IMR-90 (cell line): Measurements from ENCODE around the gene DNAJC3. TPM values are rescaled to one million over a fixed set of nuclear protein-coding genes. Genes with fewer than 3 reads are reported as not detected.

ENCODE experiments used
- ATAC-seq: fragments of 200-7000 bp; cut with Tn5 transposase; 2 replicates; pipeline ENCODE4 v1.9.1; 2020; ENCODE audit warnings: low read depth, mild to moderate bottlenecking, moderate library complexity
- BruUV-seq: library from RNA; stranded (reverse); fragments of 400-500 nt; replicated peaks from 2 replicates; lab custom pipeline; 2021; lab: Mats Ljungman, UMichigan
- CTCF ChIA-PET: fragments of 300-600 bp; formaldehyde crosslinking; extraction: SDS; loops from one replicate; lab custom pipeline; 2021; ENCODE audit warnings: antibody characterized with exemption; lab: Yijun Ruan, JAX
- POLR2A ChIA-PET: fragments of 300-600 bp; sonication (Branson Sonifier 250); formaldehyde crosslinking; loops from one replicate; lab custom pipeline; 2022; ENCODE audit warnings: antibody characterized with exemption; ENCODE audit not compliant: unreplicated experiment; lab: Charles Lee
- DNase-seq: peaks from one replicate; pipeline ENCODE4 v3.0.0; 2013
- H2AFZ ChIP-seq: replicated peaks from 2 replicates; pipeline ENCODE3; 2013; ENCODE audit warnings: low read length, mild to moderate bottlenecking; ENCODE audit not compliant: poor library complexity
- H2AK5ac ChIP-seq: 2 replicates; pipeline ENCODE4 v1.6.1; 2013; ENCODE audit warnings: low read depth, low read length, inconsistent platforms
- H2AK9ac ChIP-seq: replicated peaks from 2 replicates; pipeline ENCODE3; 2013; ENCODE audit warnings: mild to moderate bottlenecking, low read depth, low read length, moderate library complexity; ENCODE audit not compliant: poor library complexity
- H2BK120ac ChIP-seq: 2 replicates; pipeline ENCODE4 v1.6.1; 2013; ENCODE audit warnings: low read depth, low read length, inconsistent platforms
- H2BK15ac ChIP-seq: 3 replicates; pipeline ENCODE4 v1.6.1; 2013; ENCODE audit warnings: low read depth, low read length, inconsistent platforms
- H2BK20ac ChIP-seq: 2 replicates; pipeline ENCODE4 v1.6.1; 2013; ENCODE audit warnings: low read depth, mild to moderate bottlenecking, inconsistent platforms, low read length, moderate library complexity
- H2BK5ac ChIP-seq: 2 replicates; pipeline ENCODE4 v1.6.1; 2013; ENCODE audit warnings: mild to moderate bottlenecking, low read depth, low read length, inconsistent platforms; ENCODE audit not compliant: poor library complexity, severe bottlenecking
- H3K14ac ChIP-seq: replicated peaks from 2 replicates; pipeline ENCODE4 v1.6.1; 2013; ENCODE audit warnings: low read depth, low read length, inconsistent platforms
- H3K18ac ChIP-seq: 2 replicates; pipeline ENCODE4 v1.6.1; 2013; ENCODE audit warnings: low read depth, low read length, control low read depth
- H3K23ac ChIP-seq: 2 replicates; pipeline ENCODE4 v1.6.1; 2013; ENCODE audit warnings: low read depth, low read length, inconsistent platforms
- H3K27ac ChIP-seq: 2 replicates; pipeline ENCODE4 v1.5.1; 2013; ENCODE audit warnings: mild to moderate bottlenecking, control low read depth, low read length; ENCODE audit not compliant: insufficient read depth
- H3K27me3 ChIP-seq: 2 replicates; pipeline ENCODE4 v1.6.1; 2013; ENCODE audit warnings: low read length; ENCODE audit not compliant: control insufficient read depth, insufficient read depth
- H3K36me3 ChIP-seq: 2 replicates; pipeline ENCODE4 v1.6.1; 2013; ENCODE audit warnings: low read length, mixed read lengths; ENCODE audit not compliant: control insufficient read depth, insufficient read depth
- H3K4ac ChIP-seq: 2 replicates; pipeline ENCODE4 v1.6.1; 2013; ENCODE audit warnings: low read depth, low read length, inconsistent platforms
- H3K4me1 ChIP-seq: 2 replicates; pipeline ENCODE4 v1.6.1; 2013; ENCODE audit warnings: low read length, mixed read lengths; ENCODE audit not compliant: control insufficient read depth, insufficient read depth
- H3K4me2 ChIP-seq: 2 replicates; pipeline ENCODE4 v1.6.1; 2013; ENCODE audit warnings: low read depth, mild to moderate bottlenecking, control low read depth, low read length, moderate library complexity
- H3K4me3 ChIP-seq: 2 replicates; pipeline ENCODE4 v1.5.1; 2013; ENCODE audit warnings: low read depth, mild to moderate bottlenecking, control low read depth, low read length, moderate library complexity; ENCODE audit not compliant: insufficient read depth
- H3K56ac ChIP-seq: 2 replicates; pipeline ENCODE4 v1.6.1; 2013; ENCODE audit warnings: low read length, inconsistent platforms; ENCODE audit not compliant: insufficient read depth; ENCODE audit errors: extremely low read depth
- H3K79me1 ChIP-seq, 2 experiments: 2 replicates each; pipeline ENCODE4 v1.6.1; 2013; ENCODE audit warnings: low read length in 2 of 2, inconsistent platforms in 1 of 2, low read depth in 1 of 2
- H3K9ac ChIP-seq: 2 replicates; pipeline ENCODE4 v1.6.1; 2013; ENCODE audit warnings: low read depth, low read length, control low read depth
- H3K9me1 ChIP-seq: 2 replicates; pipeline ENCODE4 v1.6.1; 2013; ENCODE audit warnings: low read length, inconsistent platforms; ENCODE audit not compliant: insufficient read depth
- H3K9me3 ChIP-seq: 2 replicates; pipeline ENCODE4 v1.6.1; 2013; ENCODE audit warnings: low read length; ENCODE audit not compliant: control insufficient read depth, insufficient read depth
- H4K20me1 ChIP-seq: 2 replicates; pipeline ENCODE4 v1.6.1; 2013; ENCODE audit warnings: low read length, inconsistent platforms; ENCODE audit not compliant: insufficient read depth
- H4K5ac ChIP-seq: 2 replicates; pipeline ENCODE4 v1.6.1; 2013; ENCODE audit warnings: mild to moderate bottlenecking, low read depth, low read length, control low read depth
- H4K8ac ChIP-seq, 2 experiments: 2 replicates each; pipeline ENCODE4 v1.6.1; 2013; ENCODE audit warnings: low read depth in 2 of 2, low read length in 2 of 2, control low read depth in 1 of 2, inconsistent platforms in 1 of 2
- H4K91ac ChIP-seq: 2 replicates; pipeline ENCODE4 v1.6.1; 2013; ENCODE audit warnings: low read depth, low read length, inconsistent platforms; ENCODE audit not compliant: insufficient read depth
- BHLHE40 ChIP-seq: fragments of 150-350 bp; IDR thresholded peaks from 2 replicates; pipeline ENCODE4 v1.6.1; 2016; ENCODE audit warnings: mild to moderate bottlenecking, low read depth, low read length
- CHD1 ChIP-seq: IDR thresholded peaks from 2 replicates; pipeline ENCODE4 v1.6.1; 2012; ENCODE audit warnings: low read depth, low read length, improper control_type of control experiment
- ELK1 ChIP-seq: fragments of 150-350 bp; IDR thresholded peaks from 2 replicates; pipeline ENCODE4 v1.6.1; 2016; ENCODE audit warnings: low read depth, mild to moderate bottlenecking, low read length, moderate library complexity, borderline replicate concordance
- MAFK ChIP-seq: IDR thresholded peaks from 2 replicates; pipeline ENCODE4 v1.6.1; 2012; ENCODE audit warnings: low read depth, low read length, improper control_type of control experiment
- MAZ ChIP-seq: IDR thresholded peaks from 2 replicates; pipeline ENCODE4 v1.6.1; 2012; ENCODE audit warnings: low read depth, mild to moderate bottlenecking, low read length, improper control_type of control experiment, moderate library complexity, borderline replicate concordance
- MXI1 ChIP-seq: IDR thresholded peaks from 2 replicates; pipeline ENCODE4 v1.6.1; 2012; ENCODE audit warnings: low read depth, mild to moderate bottlenecking, low read length, moderate library complexity, borderline replicate concordance
- NFE2L2 ChIP-seq: fragments of 150-350 bp; IDR thresholded peaks from 2 replicates; pipeline ENCODE4 v1.6.1; 2016; ENCODE audit warnings: low read depth, mild to moderate bottlenecking, low read length
- POLR2A ChIP-seq: IDR thresholded peaks from 2 replicates; pipeline ENCODE4 v1.6.1; 2012; ENCODE audit warnings: mild to moderate bottlenecking, low read depth, low read length
- RAD21 ChIP-seq: IDR thresholded peaks from 2 replicates; pipeline ENCODE4 v1.6.1; 2012; ENCODE audit warnings: low read length, improper control_type of control experiment
- RFX5 ChIP-seq: IDR thresholded peaks from 2 replicates; pipeline ENCODE4 v1.8.0; 2012; ENCODE audit warnings: low read depth, mild to moderate bottlenecking, low read length, moderate library complexity
- SMC3 ChIP-seq: fragments of 150-350 bp; IDR thresholded peaks from 2 replicates; pipeline ENCODE4 v1.6.1; 2016; ENCODE audit warnings: low read depth, mild to moderate bottlenecking, antibody characterized with exemption, low read length, moderate library complexity
- USF2 ChIP-seq: fragments of 150-350 bp; IDR thresholded peaks from 2 replicates; pipeline ENCODE4 v1.6.1; 2017; ENCODE audit warnings: mild to moderate bottlenecking, antibody characterized with exemption, low read length, low read depth
- WGBS, 2 experiments: methylation state at CpG; one replicate each; pipeline versions ENCODE4 v1.1.5 to v1.1.7; 2013; ENCODE audit warnings: missing lambda C conversion rate in 2 of 2; ENCODE audit not compliant: insufficient read length in 1 of 2; ENCODE audit errors: extremely low coverage in 2 of 2; 5-methylcytosine and 5-hydroxymethylcytosine counted together
- dilution Hi-C: fragments of 300-500 bp; cut with HindIII; formaldehyde crosslinking; loops from one replicate; pipeline ENCODE4 v1.14.3; 2018; ENCODE audit warnings: low sequenced_read_pairs; ENCODE audit not compliant: unreplicated experiment
- in situ Hi-C: fragments of 300-500 bp; cut with MboI; formaldehyde crosslinking; loops from 3 replicates; pipeline ENCODE4 v1.14.3; 2019; ENCODE audit warnings: low sequenced_read_pairs, inconsistent platforms, mixed read lengths
- intact Hi-C: fragments of 100-400 bp; cut with micrococcal nuclease; formaldehyde crosslinking; loops from 2 replicates; pipeline ENCODE4 v1.10.0; 2022
- polyA plus RNA-seq, 3 experiments: library from polyadenylated mRNA; depleted of rRNA; stranded (reverse); fragments of >200 nt; gene quantifications; 2 replicates each; pipeline ENCODE4 v1.2.3, GENCODE V29; 2012; ENCODE audit warnings: low replicate concordance in 1 of 3
- total RNA-seq: library from RNA; depleted of rRNA; stranded (reverse); fragments of >200 nt; gene quantifications from 2 replicates; pipeline ENCODE4 v1.2.3, GENCODE V29; 2012
- TF ChIP-seq, protein P1 (sequence below): conservative IDR thresholded peaks from 2 replicates; pipeline ENCODE4 v1.5.1; 2012; ENCODE audit warnings: mild to moderate bottlenecking, low read depth, low read length, improper control_type of control experiment

DNAJC3 gene
- total and polyA plus RNA-seq, 2 of the 4 experiments (the other 2 are of a cell fraction): 10.7 to 28.5 TPM

- no peak overlapping the region for H2BK20ac ChIP-seq
- peaks cover 0 to 26% of the 10 kb centered on the region in 2 experiments; a peak in 2 of 4 replicates for H3K79me1 ChIP-seq
- no peaks in the 10 kb centered on the region for H3K9me3 ChIP-seq
- no peak overlapping the region for H3K4me3 ChIP-seq
- no peak overlapping the region for H4K91ac ChIP-seq
- H3K36me3 ChIP-seq: no peaks in the 10 kb centered on the region
- H4K20me1 ChIP-seq: peaks cover 29% of the 10 kb centered on the region
- no peak overlapping the region for H3K23ac ChIP-seq
- in situ Hi-C loops (no loop called here), dilution Hi-C loops (no loop called here), intact Hi-C loops (no loop called here)
- no peak overlapping the region for H3K18ac ChIP-seq
- no peak overlapping the region for H3K14ac ChIP-seq
- no peak overlapping the region for H2AK5ac ChIP-seq
- no peak overlapping the region for H2BK5ac ChIP-seq
- no peak overlapping the region for H3K4me2 ChIP-seq
- H3K9ac ChIP-seq: no peak overlapping the region
- H2AK9ac ChIP-seq: no peak overlapping the region
- no peaks in the 10 kb centered on the region for H3K27me3 ChIP-seq
- ATAC-seq: no peak
- H3K27ac ChIP-seq: no peak overlapping the region
- CTCF ChIA-PET: no interaction called here
- no peaks in the 10 kb centered on the region for H3K4me1 ChIP-seq
- H2AFZ ChIP-seq: no peak overlapping the region
- no peak overlapping the region for H4K8ac ChIP-seq
- no peak for TF ChIP-seq NFE2L2
- TF ChIP-seq, protein P1, sequence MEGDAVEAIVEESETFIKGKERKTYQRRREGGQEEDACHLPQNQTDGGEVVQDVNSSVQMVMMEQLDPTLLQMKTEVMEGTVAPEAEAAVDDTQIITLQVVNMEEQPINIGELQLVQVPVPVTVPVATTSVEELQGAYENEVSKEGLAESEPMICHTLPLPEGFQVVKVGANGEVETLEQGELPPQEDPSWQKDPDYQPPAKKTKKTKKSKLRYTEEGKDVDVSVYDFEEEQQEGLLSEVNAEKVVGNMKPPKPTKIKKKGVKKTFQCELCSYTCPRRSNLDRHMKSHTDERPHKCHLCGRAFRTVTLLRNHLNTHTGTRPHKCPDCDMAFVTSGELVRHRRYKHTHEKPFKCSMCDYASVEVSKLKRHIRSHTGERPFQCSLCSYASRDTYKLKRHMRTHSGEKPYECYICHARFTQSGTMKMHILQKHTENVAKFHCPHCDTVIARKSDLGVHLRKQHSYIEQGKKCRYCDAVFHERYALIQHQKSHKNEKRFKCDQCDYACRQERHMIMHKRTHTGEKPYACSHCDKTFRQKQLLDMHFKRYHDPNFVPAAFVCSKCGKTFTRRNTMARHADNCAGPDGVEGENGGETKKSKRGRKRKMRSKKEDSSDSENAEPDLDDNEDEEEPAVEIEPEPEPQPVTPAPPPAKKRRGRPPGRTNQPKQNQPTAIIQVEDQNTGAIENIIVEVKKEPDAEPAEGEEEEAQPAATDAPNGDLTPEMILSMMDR: no peak
- no peak for TF ChIP-seq RFX5
- TF ChIP-seq ELK1: no peak
- no peak for TF ChIP-seq MAFK
- TF ChIP-seq POLR2A: no peak
- TF ChIP-seq USF2: no peak
- TF ChIP-seq MXI1: no peak
- TF ChIP-seq SMC3: no peak
- TF ChIP-seq RAD21: no peak
- no peak for TF ChIP-seq MAZ
- TF ChIP-seq CHD1: no peak
- no peak for TF ChIP-seq BHLHE40
- WGBS, 2 experiments: no CpG with 5 or more reads among the region's 3 CpGs
- no peak overlapping the region for H4K5ac ChIP-seq
- no peak overlapping the region for H2BK15ac ChIP-seq
- POLR2A ChIA-PET: interaction anchor here (0.6 kb wide), 1 partner anchor 9 kb away, joined by 3 read pairs; no protein-coding TSS in a partner anchor
- no peak overlapping the region for H3K4ac ChIP-seq
- no peak for DNase-seq
- BruUV-seq: no TSS peak
- H2BK120ac ChIP-seq: no peak overlapping the region
- no peak overlapping the region for H3K56ac ChIP-seq
- no peaks in the 10 kb centered on the region for H3K9me1 ChIP-seq
Measured at GRCh38 chr13:95689582-95689926, 12.6 kb downstream of the DNAJC3 start.
